Spleen (tissue), 7 donors: ENCODE data around the gene EDN1.

Experiments used
- CTCF ChIP-seq, 11 experiments: fragments of 200-600 bp in 7 of 11; fragments of 450-650 bp in 4 of 11; sonication (generic) in 4 of 11; IDR thresholded peaks in 8 of 11; conservative IDR thresholded peaks in 3 of 11; 1 replicate in 7 of 11; 2 replicates in 4 of 11; pipeline versions ENCODE4 v1.4.0 to v1.8.0; 2016 to 2021; ENCODE audit warnings: antibody characterized with exemption in 11 of 11, inconsistent platforms in 4 of 11, mild to moderate bottlenecking in 1 of 11
- POLR2A ChIP-seq, 3 donors: fragments of 450-650 bp; IDR thresholded peaks; one replicate each; pipeline ENCODE4 v1.5.1; 2017; ENCODE audit warnings: antibody characterized with exemption in 3 of 3, mild to moderate bottlenecking in 1 of 3
- donor health status: DM: no; HTN: no; CAD: no; lungs with moderate emphysema.
- donor health status: DM: no; HTN: no; CAD: no.
- donor health status: DM: no; HTN: no; CAD: no.

- no peak for TF ChIP-seq POLR2A (IDR thresholded peaks at IDR 0.05)
- TF ChIP-seq CTCF (IDR thresholded peaks at IDR 0.05 in 8 of 11, conservative IDR thresholded peaks at IDR 0.05 in 3 of 11) = no peak
These were observed 24.6 kb downstream of the EDN1 start for GRCh38 chr6:12314751-12315150.
